Endothelial cell (in vitro differentiated cells): ENCODE results near the gene DNAH10. TPM values are rescaled to one million over a fixed set of nuclear protein-coding genes. Genes with fewer than 3 reads are reported as not detected.

Source experiments
- DNase-seq: peaks from one replicate; pipeline ENCODE4 v3.0.0; 2021; ENCODE audit warnings: low spot score
- H3K27ac Mint-ChIP-seq: one replicate; pipeline ENCODE4 v1.8.0; 2021; ENCODE audit warnings: mixed read lengths, inconsistent platforms; ENCODE audit not compliant: unreplicated experiment
- H3K27me3 Mint-ChIP-seq: one replicate; pipeline ENCODE4 v1.8.0; 2021; ENCODE audit warnings: mild to moderate bottlenecking, moderate library complexity, mixed read lengths, inconsistent platforms; ENCODE audit not compliant: unreplicated experiment
- H3K36me3 Mint-ChIP-seq: one replicate; pipeline ENCODE4 v1.8.0; 2021; ENCODE audit warnings: mild to moderate bottlenecking, low read depth, mixed read lengths, inconsistent platforms; ENCODE audit not compliant: unreplicated experiment
- H3K4me1 Mint-ChIP-seq: one replicate; pipeline ENCODE4 v1.8.0; 2021; ENCODE audit warnings: mild to moderate bottlenecking, mixed read lengths, inconsistent platforms; ENCODE audit not compliant: unreplicated experiment
- H3K4me3 Mint-ChIP-seq: one replicate; pipeline ENCODE4 v1.8.0; 2021; ENCODE audit warnings: mild to moderate bottlenecking, mixed read lengths, inconsistent platforms; ENCODE audit not compliant: unreplicated experiment
- H3K9me3 Mint-ChIP-seq: one replicate; pipeline ENCODE4 v1.8.0; 2021; ENCODE audit warnings: mixed read lengths, inconsistent platforms; ENCODE audit not compliant: unreplicated experiment
- total RNA-seq: library from RNA; stranded (reverse); fragmentation: NEBNext Ultra II Directional; extraction: Animal tissue kit (Norgen Biotek cat#: 25700); gene quantifications from one replicate; pipeline ENCODE4 v1.2.1, GENCODE V29; 2021; ENCODE audit not compliant: unreplicated experiment
- TF ChIP-seq, protein P1 (sequence below): fragments of 200-600 bp; sonication (generic); IDR thresholded peaks from one replicate; pipeline ENCODE4 v1.5.0; 2021; ENCODE audit warnings: antibody characterized with exemption; ENCODE audit not compliant: unreplicated experiment

Gene DNAH10
- total RNA-seq, 1 donor from 2014 or later, result 1.2 TPM

DNA sequence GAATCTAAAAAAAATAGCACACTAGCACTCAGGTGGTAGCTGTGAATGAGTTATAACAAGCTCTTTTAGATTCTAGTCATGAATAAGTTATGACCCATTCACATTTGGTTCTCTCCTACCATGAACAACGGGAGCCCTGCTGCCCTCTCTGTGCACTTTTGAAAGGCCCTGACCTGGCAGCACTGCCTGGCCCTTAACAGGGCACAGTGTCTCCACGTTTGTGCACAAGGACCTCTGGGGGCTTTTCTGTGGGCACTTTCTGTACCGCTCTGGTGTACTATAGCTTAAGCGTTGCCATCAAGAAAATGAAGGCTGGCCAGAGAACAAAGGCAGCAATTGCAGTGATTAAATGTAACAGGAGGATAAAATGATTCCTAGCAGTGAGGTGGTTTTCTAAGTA lies 189.4 kb downstream of the DNAH10 start:
- Mint-ChIP-seq H3K36me3 (peaks cover 12% of the 10 kb centered on the region), H3K9me3 (no peaks in the 10 kb centered on the region), H3K27me3 (no peaks in the 10 kb centered on the region)

DNA sequence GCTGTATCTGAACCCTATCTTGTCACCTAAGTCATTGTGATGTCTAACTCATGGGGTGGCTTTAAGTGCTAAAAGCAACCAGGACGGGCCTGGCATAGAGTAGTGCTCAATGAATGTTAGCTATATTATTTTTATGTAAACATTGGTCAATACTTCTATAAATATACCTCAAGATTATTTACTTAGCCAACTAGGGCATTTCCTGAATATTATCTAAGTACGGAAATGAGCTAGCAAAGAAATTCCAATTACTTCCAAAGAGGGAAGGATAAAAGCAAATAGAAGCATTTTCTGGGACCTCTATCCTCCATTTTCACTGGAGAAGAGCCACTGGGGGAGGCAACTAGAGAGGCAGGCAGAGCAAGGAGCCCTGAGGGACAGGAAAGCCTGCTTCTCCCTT lies 189.9 kb downstream of the DNAH10 start:
- H3K4me1 Mint-ChIP-seq, result peaks cover 2% of the 10 kb centered on the region
- DNase-seq, result no peak
- H3K27me3 Mint-ChIP-seq, result no peaks in the 10 kb centered on the region
- TF ChIP-seq, protein P1, sequence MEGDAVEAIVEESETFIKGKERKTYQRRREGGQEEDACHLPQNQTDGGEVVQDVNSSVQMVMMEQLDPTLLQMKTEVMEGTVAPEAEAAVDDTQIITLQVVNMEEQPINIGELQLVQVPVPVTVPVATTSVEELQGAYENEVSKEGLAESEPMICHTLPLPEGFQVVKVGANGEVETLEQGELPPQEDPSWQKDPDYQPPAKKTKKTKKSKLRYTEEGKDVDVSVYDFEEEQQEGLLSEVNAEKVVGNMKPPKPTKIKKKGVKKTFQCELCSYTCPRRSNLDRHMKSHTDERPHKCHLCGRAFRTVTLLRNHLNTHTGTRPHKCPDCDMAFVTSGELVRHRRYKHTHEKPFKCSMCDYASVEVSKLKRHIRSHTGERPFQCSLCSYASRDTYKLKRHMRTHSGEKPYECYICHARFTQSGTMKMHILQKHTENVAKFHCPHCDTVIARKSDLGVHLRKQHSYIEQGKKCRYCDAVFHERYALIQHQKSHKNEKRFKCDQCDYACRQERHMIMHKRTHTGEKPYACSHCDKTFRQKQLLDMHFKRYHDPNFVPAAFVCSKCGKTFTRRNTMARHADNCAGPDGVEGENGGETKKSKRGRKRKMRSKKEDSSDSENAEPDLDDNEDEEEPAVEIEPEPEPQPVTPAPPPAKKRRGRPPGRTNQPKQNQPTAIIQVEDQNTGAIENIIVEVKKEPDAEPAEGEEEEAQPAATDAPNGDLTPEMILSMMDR, result no peak
- no peak overlapping the region for H3K27ac Mint-ChIP-seq
- H3K4me3 Mint-ChIP-seq, result no peak overlapping the region
- no peaks in the 10 kb centered on the region for H3K9me3 Mint-ChIP-seq
- peaks cover 12% of the 10 kb centered on the region for H3K36me3 Mint-ChIP-seq

More for the DNA sequence above, 189.4 kb downstream of the DNAH10 start:
- Mint-ChIP-seq H3K4me1 (peaks cover 2% of the 10 kb centered on the region), H3K4me3 (no peak overlapping the region), H3K27ac (no peak overlapping the region)
- TF ChIP-seq, protein P1, result no peak
- no peak for DNase-seq

DNA sequence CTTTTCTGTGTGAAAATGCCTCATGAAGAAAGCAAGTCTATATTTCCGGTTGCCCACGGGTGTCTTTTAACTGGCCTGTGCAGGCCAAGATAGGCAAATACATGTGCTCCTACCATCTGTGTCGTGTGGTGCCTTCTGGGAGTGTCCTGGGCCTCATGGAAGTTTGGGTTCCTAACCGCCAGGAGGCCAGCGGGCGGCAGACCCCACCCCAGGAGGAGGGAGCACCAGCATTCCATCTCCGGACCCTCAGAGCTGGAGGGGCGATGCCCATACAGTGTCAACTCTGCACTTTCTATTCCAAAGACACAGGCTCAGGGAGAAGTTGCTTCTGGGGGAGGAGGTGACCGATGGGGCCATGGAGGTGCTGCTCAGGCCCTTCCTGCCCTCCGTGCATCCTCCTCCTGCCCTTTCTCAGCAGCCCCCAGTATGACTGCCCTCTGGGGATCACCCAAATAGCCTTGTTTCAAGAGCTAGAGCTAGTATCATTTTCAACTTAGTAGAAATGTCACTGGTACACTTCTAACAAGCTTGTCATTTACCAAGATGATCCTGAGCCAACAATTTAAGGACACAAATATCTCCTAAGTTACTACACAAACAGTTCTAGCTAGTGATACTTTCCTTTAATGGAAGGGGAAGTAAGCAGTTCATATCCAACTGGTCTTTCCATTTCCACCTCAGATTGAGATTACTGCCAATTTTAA lies 192.7 kb downstream of the DNAH10 start:
- Mint-ChIP-seq H3K4me3 (no peak overlapping the region), H3K4me1 (peaks cover 2% of the 10 kb centered on the region), H3K27ac (no peak overlapping the region), H3K9me3 (no peaks in the 10 kb centered on the region), H3K27me3 (no peaks in the 10 kb centered on the region), H3K36me3 (peaks cover 2% of the 10 kb centered on the region)
- DNase-seq, result no peak
- TF ChIP-seq, protein P1, result no peak

DNA sequence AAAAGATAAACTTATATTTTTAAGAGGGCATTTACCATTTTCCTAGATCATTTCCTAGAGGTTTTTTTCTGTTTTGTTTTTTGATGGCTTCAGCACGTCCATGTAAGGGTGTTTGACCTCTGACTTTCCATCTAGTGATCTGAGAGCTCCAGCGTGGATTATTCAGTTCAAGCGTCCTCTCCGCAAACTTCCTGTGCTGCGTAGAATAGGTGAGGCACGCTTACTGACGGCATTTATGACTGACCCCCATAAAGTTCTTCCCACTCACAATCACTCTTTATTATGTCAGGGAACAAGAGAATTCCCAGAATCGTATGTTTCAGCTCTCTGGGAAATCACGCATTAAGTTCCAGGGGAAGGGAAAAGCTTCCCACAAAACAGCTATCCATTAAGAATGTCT lies 194.1 kb downstream of the DNAH10 start:
- Mint-ChIP-seq H3K27ac (no peak overlapping the region), H3K27me3 (no peaks in the 10 kb centered on the region), H3K4me3 (no peak overlapping the region), H3K4me1 (peaks cover 2% of the 10 kb centered on the region), H3K9me3 (no peaks in the 10 kb centered on the region), H3K36me3 (no peaks in the 10 kb centered on the region)
- TF ChIP-seq, protein P1, result no peak
- no peak for DNase-seq

DNA sequence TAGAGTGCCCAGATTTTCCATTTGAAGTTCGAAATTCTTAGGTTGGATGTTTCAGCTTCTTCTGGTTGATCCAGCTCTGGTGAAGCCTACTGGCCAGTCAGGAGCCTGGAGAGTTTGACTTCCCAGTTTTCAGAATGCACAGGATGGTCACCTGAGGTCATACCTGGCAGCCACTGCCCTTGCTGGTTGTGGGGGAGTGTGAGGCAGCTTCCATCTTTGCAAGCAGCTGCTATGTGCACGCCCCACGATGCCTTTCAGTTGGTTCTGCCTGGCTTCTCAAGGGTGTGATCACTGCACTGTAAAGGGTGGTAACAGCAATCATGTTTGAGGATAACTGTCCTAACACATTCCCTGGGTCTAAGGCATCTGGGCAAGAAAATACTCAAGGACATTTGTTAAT lies 195.1 kb downstream of the DNAH10 start:
- DNase-seq, result no peak
- Mint-ChIP-seq H3K4me3 (no peak overlapping the region), H3K36me3 (no peaks in the 10 kb centered on the region)

More for the DNA sequence above, 195.1 kb downstream of the DNAH10 start:
- H3K27ac Mint-ChIP-seq, result no peak overlapping the region
- peaks cover 2% of the 10 kb centered on the region for H3K4me1 Mint-ChIP-seq
- no peaks in the 10 kb centered on the region for H3K9me3 Mint-ChIP-seq
- no peaks in the 10 kb centered on the region for H3K27me3 Mint-ChIP-seq
- TF ChIP-seq, protein P1, result no peak
